ENCODE data around the gene PAM16. TPM values are rescaled to one million over a fixed set of nuclear protein-coding genes. Genes with fewer than 3 reads are reported as not detected.

The PAM16 gene
- total RNA-seq, 2 experiments from 2014 or later = 29.7 to 33.9 TPM

GRCh38 chr16:4380119-4381063 lies 29.3 kb upstream of the PAM16 start:
- Mint-ChIP-seq H3K4me1 (peaks cover 1% of the 10 kb centered on the region), H3K27ac (no peak overlapping the region), H3K4me3 (no peak overlapping the region), H3K36me3 (ENCODE audit: low read depth) (peaks cover 17% of the 10 kb centered on the region), H3K27me3 (no peaks in the 10 kb centered on the region), H3K9me3 (no peaks in the 10 kb centered on the region)
- CTCF ChIA-PET = no interaction called here
- DNase-seq = no peak
- POLR2A ChIA-PET = interaction anchor here (1.8 kb wide), 1 partner anchor 13 kb away, joined by 6 read pairs; no protein-coding TSS in a partner anchor

- Mint-ChIP-seq H3K9me3 (no peaks in the 10 kb centered on the region), H3K27ac (no peak overlapping the region), H3K36me3 (ENCODE audit: low read depth) (peaks cover 13% of the 10 kb centered on the region), H3K4me3 (no peak overlapping the region), H3K27me3 (no peaks in the 10 kb centered on the region), H3K4me1 (no peaks in the 10 kb centered on the region)
- CTCF ChIA-PET = no interaction called here
- no peak for DNase-seq
- POLR2A ChIA-PET = interaction anchor here (1.6 to 1.7 kb wide), 2 partner anchors 30 to 36 kb away, joined by 3 to 5 read pairs; no protein-coding TSS in a partner anchor
Observed at GRCh38 chr16:4378999-4379690, 28.0 kb upstream of the PAM16 start.

- no peak overlapping the region for H3K27ac Mint-ChIP-seq
Observed at GRCh38 chr16:4378161-4378666, 27.1 kb upstream of the PAM16 start.

GRCh38 chr16:4377573-4378154 lies 26.5 kb upstream of the PAM16 start:
- no peak overlapping the region for H3K27ac Mint-ChIP-seq
- H3K9me3 Mint-ChIP-seq = no peaks in the 10 kb centered on the region
- DNase-seq = no peak
- CTCF ChIA-PET = interaction anchor here (0.9 kb wide), 1 partner anchor 25 kb away, joined by 4 read pairs; no protein-coding TSS in a partner anchor
- POLR2A ChIA-PET = interaction anchor here (1.7 to 1.9 kb wide), 2 partner anchors 17 to 37 kb away, joined by 4 to 5 read pairs; no protein-coding TSS in a partner anchor
- H3K36me3 Mint-ChIP-seq (ENCODE audit: low read depth) = peaks cover 8% of the 10 kb centered on the region
- peaks cover 3% of the 10 kb centered on the region for H3K4me1 Mint-ChIP-seq
- H3K27me3 Mint-ChIP-seq = no peaks in the 10 kb centered on the region
- H3K4me3 Mint-ChIP-seq = no peak overlapping the region

More at GRCh38 chr16:4378161-4378666, 27.1 kb upstream of the PAM16 start:
- Mint-ChIP-seq H3K9me3 (no peaks in the 10 kb centered on the region), H3K4me1 (no peaks in the 10 kb centered on the region), H3K27me3 (no peaks in the 10 kb centered on the region), H3K4me3 (no peak overlapping the region), H3K36me3 (ENCODE audit: low read depth) (peaks cover 11% of the 10 kb centered on the region)
- ChIA-PET POLR2A (interaction anchor here (1.6 to 1.9 kb wide), 3 partner anchors 17 to 37 kb away, joined by 3 to 5 read pairs (median 4); no protein-coding TSS in a partner anchor), CTCF (interaction anchor here (0.9 kb wide), 1 partner anchor 25 kb away, joined by 4 read pairs; no protein-coding TSS in a partner anchor)
- no peak for DNase-seq

- no peaks in the 10 kb centered on the region for H3K27me3 Mint-ChIP-seq
- H3K36me3 Mint-ChIP-seq (ENCODE audit: low read depth) = peaks cover 8% of the 10 kb centered on the region
- ChIA-PET CTCF (interaction anchor here (0.9 kb wide), 1 partner anchor 26 kb away, joined by 4 read pairs; no protein-coding TSS in a partner anchor), POLR2A (interaction anchor here (1.7 to 1.9 kb wide), 2 partner anchors 18 to 38 kb away, joined by 4 to 5 read pairs; no protein-coding TSS in a partner anchor)
- DNase-seq = no peak
- peaks cover 8% of the 10 kb centered on the region for H3K4me1 Mint-ChIP-seq
- no peak overlapping the region for H3K27ac Mint-ChIP-seq
- H3K9me3 Mint-ChIP-seq = no peaks in the 10 kb centered on the region
- H3K4me3 Mint-ChIP-seq = no peak overlapping the region
Observed at GRCh38 chr16:4376893-4377572, 25.9 kb upstream of the PAM16 start.

GRCh38 chr16:4376126-4376892 lies 25.2 kb upstream of the PAM16 start:
- H3K27ac Mint-ChIP-seq = no peak overlapping the region
- no peaks in the 10 kb centered on the region for H3K9me3 Mint-ChIP-seq
- peaks cover 8% of the 10 kb centered on the region for H3K4me1 Mint-ChIP-seq
- no peak for DNase-seq
- H3K36me3 Mint-ChIP-seq (ENCODE audit: low read depth) = peaks cover 6% of the 10 kb centered on the region
- ChIA-PET POLR2A (no interaction called here), CTCF (interaction anchor here (1.0 kb wide), 1 partner anchor 26 kb away, joined by 3 read pairs; no protein-coding TSS in a partner anchor)
- H3K27me3 Mint-ChIP-seq = no peaks in the 10 kb centered on the region
- H3K4me3 Mint-ChIP-seq = no peak overlapping the region

GRCh38 chr16:4375717-4376116 lies 24.6 kb upstream of the PAM16 start:
- Mint-ChIP-seq H3K36me3 (ENCODE audit: low read depth) (peaks cover 6% of the 10 kb centered on the region), H3K4me3 (no peak overlapping the region), H3K9me3 (no peaks in the 10 kb centered on the region), H3K27ac (no peak overlapping the region), H3K27me3 (no peaks in the 10 kb centered on the region), H3K4me1 (peaks cover 8% of the 10 kb centered on the region)
- DNase-seq = no peak
- CTCF ChIA-PET = interaction anchor here (1.0 kb wide), 1 partner anchor 27 kb away, joined by 3 read pairs; no protein-coding TSS in a partner anchor
- POLR2A ChIA-PET = interaction anchor here (1.5 kb wide), 1 partner anchor 16 kb away, joined by 6 read pairs; no protein-coding TSS in a partner anchor

GRCh38 chr16:4373909-4374742 lies 23.0 kb upstream of the PAM16 start:
- Mint-ChIP-seq H3K36me3 (ENCODE audit: low read depth) (peaks cover 2% of the 10 kb centered on the region), H3K4me3 (no peak overlapping the region), H3K9me3 (no peaks in the 10 kb centered on the region), H3K27me3 (no peaks in the 10 kb centered on the region), H3K4me1 (peaks cover 8% of the 10 kb centered on the region), H3K27ac (no peak overlapping the region)
- CTCF ChIA-PET = interaction anchor here (0.8 kb wide), 1 partner anchor 120 kb away, joined by 3 read pairs; no protein-coding TSS in a partner anchor
- POLR2A ChIA-PET = interaction anchor here (0.7 to 1.7 kb wide), 6 partner anchors 17 to 43 kb away, joined by 3 to 6 read pairs (median 4); partner anchors contain the start of genes CORO7 and PAM16
- DNase-seq = no peak

GRCh38 chr16:4373356-4373908 lies 22.3 kb upstream of the PAM16 start:
- ChIA-PET CTCF (interaction anchor here (0.8 kb wide), 1 partner anchor 119 kb away, joined by 3 read pairs; no protein-coding TSS in a partner anchor), POLR2A (interaction anchor here (0.7 to 1.7 kb wide), 5 partner anchors 19 to 44 kb away, joined by 3 to 5 read pairs (median 4); partner anchors contain the start of genes CORO7 and PAM16)
- Mint-ChIP-seq H3K36me3 (ENCODE audit: low read depth) (peaks cover 2% of the 10 kb centered on the region), H3K27ac (no peak overlapping the region), H3K27me3 (no peaks in the 10 kb centered on the region), H3K4me3 (no peak overlapping the region), H3K4me1 (peaks cover 8% of the 10 kb centered on the region), H3K9me3 (no peaks in the 10 kb centered on the region)
- no peak for DNase-seq

- CTCF ChIA-PET = no interaction called here
- POLR2A ChIA-PET = interaction anchor here (1.2 to 1.3 kb wide), 2 partner anchors 37 to 44 kb away, joined by 3 to 5 read pairs; partner anchors contain the start of gene CORO7
- no peak overlapping the region for H3K4me3 Mint-ChIP-seq
Observed at GRCh38 chr16:4372578-4373355, 21.6 kb upstream of the PAM16 start.

More at GRCh38 chr16:4372578-4373355, 21.6 kb upstream of the PAM16 start:
- Mint-ChIP-seq H3K27ac (no peak overlapping the region), H3K4me1 (peaks cover 8% of the 10 kb centered on the region), H3K36me3 (ENCODE audit: low read depth) (peaks cover 3% of the 10 kb centered on the region), H3K9me3 (no peaks in the 10 kb centered on the region), H3K27me3 (no peaks in the 10 kb centered on the region)
- DNase-seq = no peak
